BLaER1 (cell line): Measurements from ENCODE around the gene SGPL1.

Source experiments
- H3K27ac ChIP-seq: shearing (Covaris generic); formaldehyde crosslinking; 2 replicates; pipeline ENCODE4 v1.8.1; 2022
- H3K27me3 ChIP-seq: shearing (Covaris generic); formaldehyde crosslinking; 2 replicates; pipeline ENCODE4 v1.8.1; 2022
- H3K36me3 ChIP-seq: shearing (Covaris generic); formaldehyde crosslinking; 2 replicates; pipeline ENCODE4 v1.8.1; 2022
- H3K4me1 ChIP-seq: shearing (Covaris generic); formaldehyde crosslinking; 2 replicates; pipeline ENCODE4 v1.8.1; 2022
- H3K4me2 ChIP-seq: shearing (Covaris generic); formaldehyde crosslinking; 2 replicates; pipeline ENCODE4 v1.8.1; 2022
- H3K4me3 ChIP-seq: shearing (Covaris generic); formaldehyde crosslinking; 2 replicates; pipeline ENCODE4 v1.8.1; 2022
- H3K9ac ChIP-seq: shearing (Covaris generic); formaldehyde crosslinking; 2 replicates; pipeline ENCODE4 v1.8.1; 2022
- H3K9me3 ChIP-seq: shearing (Covaris generic); formaldehyde crosslinking; 2 replicates; pipeline ENCODE4 v1.8.1; 2022
- H4K20me1 ChIP-seq: shearing (Covaris generic); formaldehyde crosslinking; 2 replicates; pipeline ENCODE4 v1.8.1; 2022
- Cebpa-rat ChIP-seq: shearing (Covaris generic); IDR thresholded peaks from 2 replicates; pipeline ENCODE4 v1.8.1; 2022

SGPL1 gene

GRCh38 chr10:70780772-70781171 is 35.0 kb upstream of the SGPL1 start:
- Histone ChIP-seq H3K4me1 (peaks cover 41% of the 10 kb centered on the region), H4K20me1 (no peaks in the 10 kb centered on the region), H3K9me3 (no peaks in the 10 kb centered on the region), H3K36me3 (no peaks in the 10 kb centered on the region), H3K4me2 (no peak overlapping the region), H3K27ac (no peak overlapping the region), H3K4me3 (no peak overlapping the region), H3K9ac (no peak overlapping the region), H3K27me3 (no peaks in the 10 kb centered on the region)
- TF ChIP-seq Cebpa-rat = no peak

- Histone ChIP-seq H3K27me3 (no peaks in the 10 kb centered on the region), H3K9ac (no peak overlapping the region), H4K20me1 (no peaks in the 10 kb centered on the region), H3K4me2 (no peak overlapping the region), H3K9me3 (no peaks in the 10 kb centered on the region), H3K4me1 (peaks cover 46% of the 10 kb centered on the region), H3K36me3 (no peaks in the 10 kb centered on the region), H3K4me3 (no peak overlapping the region), H3K27ac (no peak overlapping the region)
- TF ChIP-seq Cebpa-rat = no peak
These were observed 34.2 kb upstream of the SGPL1 start for GRCh38 chr10:70781461-70782051.

DNA sequence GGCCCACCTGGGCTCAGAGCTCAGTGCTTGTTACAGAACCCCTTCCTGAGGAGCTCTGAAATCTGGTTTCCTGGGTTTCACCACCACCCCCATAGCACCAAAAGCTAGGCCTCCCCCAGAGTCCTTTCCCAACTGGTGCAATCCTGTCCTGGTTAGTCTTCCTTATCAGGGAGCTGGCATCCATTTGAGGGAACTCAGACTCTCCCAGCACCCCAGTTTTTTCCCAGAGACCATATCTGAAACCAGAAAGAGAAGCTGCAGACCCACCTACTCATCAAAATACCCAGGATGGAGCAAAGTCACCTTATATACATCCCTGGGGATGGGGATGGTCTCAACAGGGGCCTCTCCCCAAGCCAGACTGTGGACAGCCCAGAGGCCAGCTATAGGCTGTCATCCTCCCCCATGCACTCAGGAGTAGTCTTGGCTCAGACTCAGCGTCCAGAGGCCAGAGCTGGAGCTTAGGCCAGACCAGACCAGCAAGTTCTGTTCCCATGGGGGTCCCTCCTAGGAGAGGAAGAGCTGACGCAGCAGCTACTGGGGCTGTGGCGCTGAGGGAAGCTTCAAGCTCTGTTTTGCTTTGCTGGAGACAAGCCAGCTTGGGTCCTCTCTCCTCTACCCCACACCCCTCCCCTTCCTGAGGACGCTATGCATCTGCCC is 33.5 kb upstream of the SGPL1 start:
- Histone ChIP-seq H3K4me1 (peaks cover 52% of the 10 kb centered on the region), H4K20me1 (no peaks in the 10 kb centered on the region), H3K9ac (no peak overlapping the region)

DNA sequence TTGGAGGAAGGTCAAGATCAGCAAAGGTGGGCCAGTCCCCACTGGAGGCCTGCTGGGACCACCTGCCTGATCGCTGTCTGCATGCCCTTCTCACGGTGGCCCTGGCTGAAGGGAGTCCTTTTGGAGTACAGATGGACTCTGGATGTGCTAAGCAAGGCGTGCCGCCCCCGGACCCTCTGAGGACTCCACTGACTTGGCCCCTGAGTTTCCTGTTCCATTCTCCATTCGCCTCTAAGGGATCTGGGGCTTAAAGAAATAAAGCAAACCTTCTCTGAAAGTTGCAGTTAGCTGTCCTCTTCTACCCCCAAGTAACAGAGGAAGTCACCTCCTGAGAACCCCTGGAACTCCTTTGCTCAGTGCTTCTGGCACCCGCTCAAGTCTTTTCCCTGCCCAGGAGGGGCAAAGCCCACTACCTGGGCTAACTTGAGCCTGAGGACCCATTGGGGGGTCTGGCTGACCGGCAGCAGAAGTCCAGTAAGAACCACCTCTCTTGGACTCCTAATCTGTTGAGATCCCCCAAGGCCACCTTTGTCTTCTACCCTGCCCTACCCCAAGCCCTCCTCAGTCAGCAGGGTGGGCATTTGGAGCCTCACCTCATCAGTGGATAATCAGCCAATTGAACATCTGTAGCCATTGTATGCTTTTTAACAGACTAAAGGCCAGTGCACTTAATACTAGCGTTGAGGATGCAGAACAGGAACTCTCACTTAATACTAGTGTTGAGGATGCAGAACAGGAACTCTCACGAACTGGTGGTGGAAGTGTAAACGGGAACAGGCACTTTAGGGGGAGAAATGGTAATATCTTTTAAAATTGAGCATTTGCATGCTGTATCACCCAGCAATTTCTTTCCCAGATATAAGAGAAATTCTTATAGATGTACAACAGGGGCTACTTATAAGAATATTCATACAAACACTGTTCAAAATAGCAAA is 32.7 kb upstream of the SGPL1 start:
- no peak overlapping the region for H3K27ac ChIP-seq
- no peak for TF ChIP-seq Cebpa-rat
- H3K4me2 ChIP-seq = peak overlapping the region; percentile 18; the same call in 1 of the 2 replicates
- H4K20me1 ChIP-seq = no peaks in the 10 kb centered on the region
- no peaks in the 10 kb centered on the region for H3K9me3 ChIP-seq
- no peak overlapping the region for H3K4me3 ChIP-seq
- H3K27me3 ChIP-seq = no peaks in the 10 kb centered on the region
- no peak overlapping the region for H3K9ac ChIP-seq
- H3K4me1 ChIP-seq = peaks cover 52% of the 10 kb centered on the region
- H3K36me3 ChIP-seq = no peaks in the 10 kb centered on the region

More for the DNA sequence above, 33.5 kb upstream of the SGPL1 start:
- peak overlapping the region; percentile 18; the same call in 1 of the 2 replicates for H3K4me2 ChIP-seq
- H3K36me3 ChIP-seq = no peaks in the 10 kb centered on the region
- no peak overlapping the region for H3K27ac ChIP-seq
- no peak overlapping the region for H3K4me3 ChIP-seq
- TF ChIP-seq Cebpa-rat = no peak
- H3K27me3 ChIP-seq = no peaks in the 10 kb centered on the region
- H3K9me3 ChIP-seq = no peaks in the 10 kb centered on the region

GRCh38 chr10:70784016-70784415 is 31.7 kb upstream of the SGPL1 start:
- H3K9ac ChIP-seq = no peak overlapping the region
- no peak for TF ChIP-seq Cebpa-rat
- H3K27ac ChIP-seq = no peak overlapping the region
- H3K9me3 ChIP-seq = no peaks in the 10 kb centered on the region
- no peak overlapping the region for H3K4me3 ChIP-seq
- no peaks in the 10 kb centered on the region for H4K20me1 ChIP-seq
- H3K4me1 ChIP-seq = peaks cover 44% of the 10 kb centered on the region
- no peaks in the 10 kb centered on the region for H3K36me3 ChIP-seq
- H3K4me2 ChIP-seq = no peak overlapping the region
- no peaks in the 10 kb centered on the region for H3K27me3 ChIP-seq

- Histone ChIP-seq H3K9ac (no peak overlapping the region), H4K20me1 (no peaks in the 10 kb centered on the region), H3K27me3 (no peaks in the 10 kb centered on the region), H3K36me3 (no peaks in the 10 kb centered on the region), H3K9me3 (no peaks in the 10 kb centered on the region), H3K4me2 (peak overlapping the region; percentile 71; the same call in 1 of the 2 replicates), H3K4me3 (no peak overlapping the region), H3K27ac (no peak overlapping the region), H3K4me1 (peaks cover 40% of the 10 kb centered on the region)
- TF ChIP-seq Cebpa-rat = no peak
These were observed 31.3 kb upstream of the SGPL1 start for GRCh38 chr10:70784471-70784870.

DNA sequence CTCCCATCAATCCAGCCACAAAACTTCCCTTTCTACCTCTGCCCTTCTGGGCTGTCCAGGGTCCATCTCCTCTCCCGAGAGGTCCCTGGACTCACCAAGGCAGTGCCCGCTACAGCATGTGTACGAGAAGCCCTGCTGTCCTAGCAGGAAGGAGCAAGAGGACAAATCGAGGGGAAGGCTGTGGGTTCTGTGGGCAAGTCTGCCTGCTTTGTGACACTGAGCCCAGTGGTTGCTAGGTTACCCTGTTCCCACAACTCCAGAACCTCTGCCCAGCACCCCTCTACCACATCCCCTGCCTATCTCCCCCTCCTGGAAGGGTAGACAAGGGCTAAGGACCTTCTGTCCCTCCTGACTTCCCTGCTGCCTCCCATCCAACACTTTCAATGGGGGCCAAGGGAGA is 30.6 kb upstream of the SGPL1 start, which contains the start of gene TBATA:
TBATA (minus strand) TSS at position 188 of the 400 bp plus-strand sequence. CDS start 1,998 bp downstream, outside the sequence.
- H3K36me3 ChIP-seq = no peaks in the 10 kb centered on the region
- H3K27me3 ChIP-seq = no peaks in the 10 kb centered on the region
- H3K9me3 ChIP-seq = no peaks in the 10 kb centered on the region
- H3K4me3 ChIP-seq = no peak within 1 kb of the TSS
- H3K4me1 ChIP-seq = peaks cover 38% of the 10 kb centered on the region
- H4K20me1 ChIP-seq = no peaks in the 10 kb centered on the region
- peak within 1 kb of the TSS; percentile 16; the same call in 1 of the 2 replicates for H3K9ac ChIP-seq
- peak within 1 kb of the TSS; percentile 71 for H3K4me2 ChIP-seq
- TF ChIP-seq Cebpa-rat = no peak
- H3K27ac ChIP-seq = peak within 1 kb of the TSS; percentile 56

- no peaks in the 10 kb centered on the region for H4K20me1 ChIP-seq
- peaks cover 37% of the 10 kb centered on the region for H3K4me1 ChIP-seq
- TF ChIP-seq Cebpa-rat = no peak
- H3K4me3 ChIP-seq = no peak overlapping the region
- peak overlapping the region; percentile 16; the same call in 1 of the 2 replicates for H3K4me2 ChIP-seq
- H3K9ac ChIP-seq = no peak overlapping the region
- H3K27ac ChIP-seq = no peak overlapping the region
- no peaks in the 10 kb centered on the region for H3K27me3 ChIP-seq
- no peaks in the 10 kb centered on the region for H3K36me3 ChIP-seq
- H3K9me3 ChIP-seq = no peaks in the 10 kb centered on the region
These were observed 28.8 kb upstream of the SGPL1 start for GRCh38 chr10:70786799-70787415.

- Histone ChIP-seq H3K4me1 (peaks cover 6% of the 10 kb centered on the region), H3K27ac (no peak overlapping the region)
These were observed 24.2 kb upstream of the SGPL1 start for GRCh38 chr10:70791386-70792039.

More at GRCh38 chr10:70791386-70792039, 24.2 kb upstream of the SGPL1 start:
- Histone ChIP-seq H3K4me2 (no peak overlapping the region), H4K20me1 (no peaks in the 10 kb centered on the region), H3K9ac (no peak overlapping the region), H3K4me3 (no peak overlapping the region), H3K27me3 (no peaks in the 10 kb centered on the region), H3K36me3 (no peaks in the 10 kb centered on the region), H3K9me3 (no peaks in the 10 kb centered on the region)
- TF ChIP-seq Cebpa-rat = no peak
